Left ventricle myocardium inferior (tissue), 1 donor: ENCODE measurements around the gene SEMA4D. TPM values are rescaled to one million over a fixed set of nuclear protein-coding genes. Genes with fewer than 3 reads are reported as not detected.

ENCODE experiments used
- DNase-seq: peaks from one replicate; pipeline ENCODE4 v3.0.0-alpha.2; 2020
- H3K27ac ChIP-seq: fragments of 200-600 bp; replicated peaks from 2 replicates; pipeline ENCODE4 v1.8.0; 2021
- H3K27me3 ChIP-seq: fragments of 200-600 bp; 2 replicates; pipeline ENCODE4 v1.8.0; 2021; ENCODE audit warnings: low read depth
- H3K36me3 ChIP-seq: fragments of 200-600 bp; 2 replicates; pipeline ENCODE4 v1.8.0; 2021
- H3K4me1 ChIP-seq: fragments of 200-600 bp; 2 replicates; pipeline ENCODE4 v1.8.0; 2021
- H3K4me3 ChIP-seq: fragments of 200-600 bp; 2 replicates; pipeline ENCODE4 v1.8.0; 2021; ENCODE audit warnings: mild to moderate bottlenecking, moderate library complexity
- H3K9me3 ChIP-seq: fragments of 200-600 bp; replicated peaks from 2 replicates; pipeline ENCODE4 v1.8.0; 2021
- intact Hi-C: fragments of 100-400 bp; cut with micrococcal nuclease; formaldehyde crosslinking; loops from one replicate; pipeline ENCODE4 v1.11.0; 2022
- total RNA-seq: library from RNA; stranded (reverse); fragmentation: NEBNext Ultra II Directional; extraction: Animal tissue kit (Norgen Biotek cat#: 25700); gene quantifications from one replicate; pipeline ENCODE4 v1.2.1, GENCODE V29; 2021
- TF ChIP-seq, protein P1 (sequence below): fragments of 200-600 bp; IDR thresholded peaks from 2 replicates; pipeline ENCODE4 v1.8.0; 2021; ENCODE audit warnings: antibody characterized with exemption, mild to moderate bottlenecking, borderline replicate concordance
- donor health status: DM: no; HTN: yes; CAD: no; lungs with severe emphysema.

The SEMA4D gene
- total RNA-seq, 1 donor from 2014 or later = 17.1 TPM

DNA sequence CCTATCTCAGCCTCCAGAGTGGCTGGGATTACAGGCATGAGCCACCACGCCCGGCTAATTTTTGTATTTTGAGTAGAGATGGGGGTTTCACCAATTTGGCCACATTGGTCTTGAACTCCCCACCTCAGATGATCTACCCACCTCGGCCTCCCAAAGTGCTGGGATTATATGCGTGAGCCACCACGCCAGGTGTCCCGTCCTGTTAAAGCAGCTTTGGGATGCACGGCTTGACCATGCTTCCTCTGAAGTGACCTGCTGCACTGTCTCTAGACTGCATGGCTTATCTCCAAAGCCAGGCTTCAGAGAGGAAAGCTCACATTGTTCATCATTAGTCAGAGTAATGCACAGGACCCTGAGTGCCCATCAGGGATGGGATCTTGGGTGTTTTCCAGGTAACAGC is 45.4 kb downstream of the SEMA4D start:
- H3K4me3 ChIP-seq = no peak overlapping the region
- intact Hi-C loops = no loop called here
- H3K36me3 ChIP-seq = no peaks in the 10 kb centered on the region
- no peak for DNase-seq
- H3K9me3 ChIP-seq = no peaks in the 10 kb centered on the region
- TF ChIP-seq, protein P1, sequence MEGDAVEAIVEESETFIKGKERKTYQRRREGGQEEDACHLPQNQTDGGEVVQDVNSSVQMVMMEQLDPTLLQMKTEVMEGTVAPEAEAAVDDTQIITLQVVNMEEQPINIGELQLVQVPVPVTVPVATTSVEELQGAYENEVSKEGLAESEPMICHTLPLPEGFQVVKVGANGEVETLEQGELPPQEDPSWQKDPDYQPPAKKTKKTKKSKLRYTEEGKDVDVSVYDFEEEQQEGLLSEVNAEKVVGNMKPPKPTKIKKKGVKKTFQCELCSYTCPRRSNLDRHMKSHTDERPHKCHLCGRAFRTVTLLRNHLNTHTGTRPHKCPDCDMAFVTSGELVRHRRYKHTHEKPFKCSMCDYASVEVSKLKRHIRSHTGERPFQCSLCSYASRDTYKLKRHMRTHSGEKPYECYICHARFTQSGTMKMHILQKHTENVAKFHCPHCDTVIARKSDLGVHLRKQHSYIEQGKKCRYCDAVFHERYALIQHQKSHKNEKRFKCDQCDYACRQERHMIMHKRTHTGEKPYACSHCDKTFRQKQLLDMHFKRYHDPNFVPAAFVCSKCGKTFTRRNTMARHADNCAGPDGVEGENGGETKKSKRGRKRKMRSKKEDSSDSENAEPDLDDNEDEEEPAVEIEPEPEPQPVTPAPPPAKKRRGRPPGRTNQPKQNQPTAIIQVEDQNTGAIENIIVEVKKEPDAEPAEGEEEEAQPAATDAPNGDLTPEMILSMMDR = no peak
- H3K27ac ChIP-seq = no peak overlapping the region
- H3K4me1 ChIP-seq = peaks cover 4% of the 10 kb centered on the region
- H3K27me3 ChIP-seq = no peaks in the 10 kb centered on the region

DNA sequence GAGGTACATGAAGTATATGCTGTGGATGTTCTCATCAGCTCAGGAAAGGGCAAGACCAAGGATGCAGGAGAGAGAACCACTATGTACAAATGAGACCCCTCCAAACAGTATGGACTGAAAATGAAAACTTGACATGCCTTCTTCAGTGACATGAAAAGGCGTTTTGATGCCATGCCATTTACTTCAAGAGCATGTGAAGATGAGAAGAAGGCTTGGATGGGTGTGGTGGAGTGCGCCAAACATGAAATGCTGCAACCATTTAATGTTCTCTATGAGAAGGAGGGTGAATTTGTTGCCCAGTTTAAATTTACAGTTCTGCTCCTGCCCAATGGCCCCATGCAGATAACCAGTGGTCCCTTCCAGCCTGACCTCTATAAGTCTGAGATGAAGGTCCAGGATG is 47.7 kb downstream of the SEMA4D start:
- Histone ChIP-seq H3K27me3 (no peaks in the 10 kb centered on the region), H3K36me3 (no peaks in the 10 kb centered on the region), H3K27ac (no peak overlapping the region), H3K9me3 (no peaks in the 10 kb centered on the region), H3K4me3 (no peak overlapping the region), H3K4me1 (peaks cover 22% of the 10 kb centered on the region)
- intact Hi-C loops = no loop called here
- no peak for DNase-seq
- TF ChIP-seq, protein P1 = no peak

DNA sequence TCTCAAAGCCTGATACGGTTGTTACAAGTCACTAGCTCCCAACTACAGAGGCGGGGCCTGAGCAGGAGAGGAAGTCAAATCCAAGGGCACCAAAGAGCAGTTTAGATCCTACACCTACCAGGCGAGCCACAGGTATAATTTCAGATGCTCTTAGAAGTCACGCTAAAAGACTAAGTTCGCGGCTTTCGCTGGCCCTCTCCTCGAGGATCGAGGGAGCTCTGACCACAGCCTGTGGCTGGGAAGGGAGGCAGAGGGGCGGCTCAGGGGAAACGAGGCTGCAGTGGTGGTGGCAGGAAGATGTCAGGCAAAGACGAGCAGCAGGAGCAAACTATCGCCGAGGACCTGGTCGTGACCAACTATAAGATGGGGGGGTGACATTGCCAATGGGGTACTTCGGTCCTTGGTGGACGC is 48.6 kb downstream of the SEMA4D start:
- Histone ChIP-seq H3K27ac (no peak overlapping the region), H3K9me3 (no peaks in the 10 kb centered on the region), H3K4me3 (no peak overlapping the region), H3K27me3 (no peaks in the 10 kb centered on the region), H3K4me1 (peaks cover 31% of the 10 kb centered on the region), H3K36me3 (no peaks in the 10 kb centered on the region)
- TF ChIP-seq, protein P1 = no peak
- intact Hi-C loops = no loop called here
- no peak for DNase-seq

DNA sequence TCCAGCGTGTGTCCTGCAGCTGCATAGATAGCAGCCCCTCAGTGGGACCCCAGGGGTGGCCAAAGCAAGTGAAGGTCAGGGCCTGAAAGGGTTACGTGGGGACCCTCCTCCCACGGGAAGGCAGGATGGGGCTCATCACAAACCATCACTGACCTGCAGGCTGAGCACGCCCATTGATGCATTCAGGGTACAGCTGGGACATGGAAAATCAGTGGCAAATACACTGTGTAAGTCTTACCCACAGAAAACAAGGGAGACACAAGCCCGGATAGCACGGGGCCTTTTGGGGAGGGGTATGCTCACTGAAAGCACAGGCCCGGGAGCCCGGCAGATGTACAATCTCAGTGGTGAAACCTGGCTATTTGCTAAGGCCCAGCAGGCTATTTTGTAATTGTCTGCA is 49.1 kb downstream of the SEMA4D start:
- DNase-seq = no peak
- TF ChIP-seq, protein P1 = no peak
- H3K27ac ChIP-seq = no peak overlapping the region

DNA sequence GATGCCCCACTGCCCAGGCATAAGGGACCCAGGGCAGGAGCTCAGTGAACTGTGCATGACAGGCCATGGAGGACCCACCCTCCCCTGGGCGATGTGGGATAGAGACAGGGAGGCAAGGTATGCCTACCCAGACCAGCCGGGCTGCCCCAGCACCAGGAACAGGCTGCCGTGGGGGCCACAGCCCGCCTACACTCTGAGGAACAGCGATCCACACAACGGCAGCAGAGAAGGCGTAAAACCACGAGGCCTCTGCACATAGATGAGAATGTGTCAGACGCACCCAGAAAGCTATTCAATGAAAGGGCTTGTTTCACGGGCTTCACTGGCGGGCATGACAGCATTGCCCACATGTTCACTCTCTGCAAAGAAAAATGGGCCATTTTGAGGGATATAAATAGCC is 49.5 kb downstream of the SEMA4D start:
- no peaks in the 10 kb centered on the region for H3K36me3 ChIP-seq
- no peak overlapping the region for H3K27ac ChIP-seq
- TF ChIP-seq, protein P1 = no peak
- DNase-seq = no peak
- no peaks in the 10 kb centered on the region for H3K9me3 ChIP-seq
- intact Hi-C loops = no loop called here
- H3K4me3 ChIP-seq = no peak overlapping the region
- peaks cover 40% of the 10 kb centered on the region for H3K4me1 ChIP-seq
- H3K27me3 ChIP-seq = no peaks in the 10 kb centered on the region

More for the DNA sequence above, 49.1 kb downstream of the SEMA4D start:
- H3K27me3 ChIP-seq = no peaks in the 10 kb centered on the region
- H3K4me1 ChIP-seq = peaks cover 35% of the 10 kb centered on the region
- no peaks in the 10 kb centered on the region for H3K9me3 ChIP-seq
- no peaks in the 10 kb centered on the region for H3K36me3 ChIP-seq
- no peak overlapping the region for H3K4me3 ChIP-seq
- intact Hi-C loops = no loop called here

DNA sequence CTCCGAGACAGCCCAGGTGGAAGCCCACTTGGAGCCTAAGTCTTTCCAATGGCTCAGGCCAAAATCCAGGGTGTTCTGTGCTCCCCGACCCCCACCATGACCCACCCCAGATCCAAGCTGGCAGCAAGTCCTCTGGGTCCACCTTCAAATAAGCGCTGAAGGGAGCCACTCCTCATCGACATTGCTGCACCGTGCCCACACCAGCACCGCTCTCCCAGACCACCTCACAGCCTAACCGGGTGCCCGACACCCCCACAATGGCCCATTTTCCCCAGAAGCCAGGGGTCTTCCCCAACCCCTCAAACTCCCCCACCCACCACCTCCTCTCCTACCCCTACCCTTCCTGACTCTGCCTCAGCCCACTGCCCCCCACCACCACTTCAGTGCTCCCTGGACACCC is 50.5 kb downstream of the SEMA4D start:
- Histone ChIP-seq H3K27me3 (no peaks in the 10 kb centered on the region), H3K4me3 (no peak overlapping the region), H3K27ac (no peak overlapping the region), H3K36me3 (no peaks in the 10 kb centered on the region), H3K4me1 (peaks cover 42% of the 10 kb centered on the region), H3K9me3 (no peaks in the 10 kb centered on the region)
- intact Hi-C loops = no loop called here
- TF ChIP-seq, protein P1 = no peak
- no peak for DNase-seq
